HG03378 (cell line): ENCODE measurements around the gene ZNF445.
"Not testable (repeated sequence)": the region's sequence is repeated elsewhere in the genome, so short reads cannot be mapped to it uniquely, and the experiment has no call there.

Source experiments
- ATAC-seq: cut with Tn5 transposase; IDR thresholded peaks from one replicate; pipeline ENCODE4 v1.9.1; 2021; ENCODE audit warnings: mild to moderate bottlenecking, moderate library complexity; ENCODE audit not compliant: unreplicated experiment

ZNF445 gene

GRCh38 chr3:44477312-44478030 lies at the start of gene ZNF445:
Gene ZNF445 (minus strand): TSS chr3:44477670. CDS start chr3:44455549, 22,121 bp downstream.
- ATAC-seq = peak; percentile 62

GRCh38 chr3:44525060-44525459 lies 47.6 kb upstream of the ZNF445 start:
- no peak for ATAC-seq

- no peak for ATAC-seq
These were observed 45.0 kb upstream of the ZNF445 start for GRCh38 chr3:44522494-44522933.

GRCh38 chr3:44521721-44522120 lies 44.3 kb upstream of the ZNF445 start:
- ATAC-seq = no peak

- no peak for ATAC-seq
These were observed 41.3 kb upstream of the ZNF445 start for GRCh38 chr3:44518782-44519156.

GRCh38 chr3:44516230-44516629 lies 38.8 kb upstream of the ZNF445 start:
- no peak for ATAC-seq

- ATAC-seq = no peak
These were observed 36.0 kb upstream of the ZNF445 start for GRCh38 chr3:44513513-44513912.

- no peak for ATAC-seq
These were observed 33.7 kb upstream of the ZNF445 start for GRCh38 chr3:44511238-44511566.

GRCh38 chr3:44510000-44510368 lies 32.5 kb upstream of the ZNF445 start:
- ATAC-seq = no peak

- no peak for ATAC-seq
These were observed 32.0 kb upstream of the ZNF445 start for GRCh38 chr3:44509393-44509921.

- ATAC-seq = no peak
These were observed 29.5 kb upstream of the ZNF445 start for GRCh38 chr3:44506961-44507360.

- no peak for ATAC-seq
These were observed 29.1 kb upstream of the ZNF445 start for GRCh38 chr3:44506556-44506955.

GRCh38 chr3:44504566-44504965 lies 27.1 kb upstream of the ZNF445 start:
- no peak for ATAC-seq

- ATAC-seq = not testable (repeated sequence)
These were observed 25.7 kb upstream of the ZNF445 start for GRCh38 chr3:44503178-44503577.

- ATAC-seq = no peak
These were observed 24.5 kb upstream of the ZNF445 start for GRCh38 chr3:44501971-44502370.

- ATAC-seq = not testable (repeated sequence)
These were observed 22.4 kb upstream of the ZNF445 start for GRCh38 chr3:44499899-44500168.

- no peak for ATAC-seq
These were observed 21.9 kb upstream of the ZNF445 start for GRCh38 chr3:44499149-44499898.

GRCh38 chr3:44495636-44496415 lies 18.4 kb upstream of the ZNF445 start:
- no peak for ATAC-seq

- no peak for ATAC-seq
These were observed 15.0 kb upstream of the ZNF445 start for GRCh38 chr3:44492496-44492895.

GRCh38 chr3:44482721-44483120 lies 5.3 kb upstream of the ZNF445 start:
- ATAC-seq = no peak

- no peak for ATAC-seq
These were observed 1.2 kb upstream of the ZNF445 start for GRCh38 chr3:44478606-44479094.

GRCh38 chr3:44478055-44478468 lies 592 bp upstream of the ZNF445 start:
- peak; percentile 9 for ATAC-seq
